LNCaP clone FGC (cell line): ENCODE measurements around the gene LGR6.

ENCODE experiments used
- DNase-seq: peaks from one replicate; pipeline ENCODE4 v3.0.0-alpha.2; 2011; ENCODE audit warnings: low read depth
- H3K4me3 ChIP-seq: 2 replicates; pipeline ENCODE4 v1.5.1; 2011; ENCODE audit warnings: mild to moderate bottlenecking, low read depth, low read length, control low read depth
- CTCF ChIP-seq: IDR thresholded peaks from 2 replicates; pipeline ENCODE4 v1.5.1; 2012; ENCODE audit warnings: mild to moderate bottlenecking; ENCODE audit not compliant: control insufficient read depth, insufficient read depth; ENCODE audit errors: extremely low read depth

Gene LGR6

GRCh38 chr1:202202500-202203168 is 9.0 kb downstream of the LGR6 start:
- H3K4me3 ChIP-seq = no peak overlapping the region
- no peak for TF ChIP-seq CTCF
- no peak for DNase-seq

GRCh38 chr1:202203238-202204039 is 9.8 kb downstream of the LGR6 start:
- no peak for TF ChIP-seq CTCF
- H3K4me3 ChIP-seq = no peak overlapping the region

GRCh38 chr1:202204065-202204464 is 10.5 kb downstream of the LGR6 start:
- DNase-seq = no peak
- no peak overlapping the region for H3K4me3 ChIP-seq
- no peak for TF ChIP-seq CTCF

More at GRCh38 chr1:202203238-202204039, 9.8 kb downstream of the LGR6 start:
- no peak for DNase-seq

GRCh38 chr1:202205523-202206190 is 12.1 kb downstream of the LGR6 start:
- DNase-seq = no peak
- TF ChIP-seq CTCF = no peak
- no peak overlapping the region for H3K4me3 ChIP-seq

- no peak overlapping the region for H3K4me3 ChIP-seq
- peak; percentile 74 for DNase-seq
- no peak for TF ChIP-seq CTCF
These were observed 13.7 kb downstream of the LGR6 start for GRCh38 chr1:202207292-202207691.

GRCh38 chr1:202208351-202208857 is 14.8 kb downstream of the LGR6 start:
- no peak for DNase-seq
- no peak overlapping the region for H3K4me3 ChIP-seq
- no peak for TF ChIP-seq CTCF
